SIG-M5 treated with dmso at 0.1 percent for 504 hours (cell line): ENCODE data around the gene KIF25.

Experiments used
- DNase-seq: peaks from one replicate; lab custom pipeline; 2025; ENCODE audit not compliant: unreplicated experiment; lab: John Stamatoyannopoulos, UW

The KIF25 gene

DNA sequence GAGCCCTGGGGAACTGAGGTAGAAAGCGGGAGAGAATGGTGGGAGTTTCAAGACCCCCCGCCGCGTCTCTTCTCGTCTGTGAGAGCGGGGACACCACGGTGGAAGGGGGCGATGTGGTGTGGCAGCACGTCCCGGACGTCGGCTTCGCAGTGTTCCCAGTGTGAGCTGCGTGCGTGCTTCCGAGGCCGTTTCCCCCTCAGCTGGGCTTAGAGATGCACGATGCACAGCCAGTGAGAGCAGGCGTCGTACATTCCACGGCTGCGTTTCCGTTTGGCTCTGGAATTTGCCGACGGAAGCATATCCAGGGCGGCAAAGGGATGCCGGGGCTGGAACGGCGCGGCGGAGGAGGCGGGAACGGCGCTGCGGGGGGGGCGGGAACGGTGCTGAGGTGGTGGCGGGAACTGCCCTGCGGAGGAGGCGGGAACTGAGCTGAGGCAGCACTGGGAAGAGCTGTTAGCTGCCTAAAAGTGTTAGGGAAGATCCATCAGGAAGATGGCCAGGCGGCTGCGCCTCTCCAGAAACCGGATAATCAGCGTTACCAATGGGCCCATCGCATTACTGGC, 37.7 kb downstream of the KIF25 start:
- no peak for DNase-seq

DNA sequence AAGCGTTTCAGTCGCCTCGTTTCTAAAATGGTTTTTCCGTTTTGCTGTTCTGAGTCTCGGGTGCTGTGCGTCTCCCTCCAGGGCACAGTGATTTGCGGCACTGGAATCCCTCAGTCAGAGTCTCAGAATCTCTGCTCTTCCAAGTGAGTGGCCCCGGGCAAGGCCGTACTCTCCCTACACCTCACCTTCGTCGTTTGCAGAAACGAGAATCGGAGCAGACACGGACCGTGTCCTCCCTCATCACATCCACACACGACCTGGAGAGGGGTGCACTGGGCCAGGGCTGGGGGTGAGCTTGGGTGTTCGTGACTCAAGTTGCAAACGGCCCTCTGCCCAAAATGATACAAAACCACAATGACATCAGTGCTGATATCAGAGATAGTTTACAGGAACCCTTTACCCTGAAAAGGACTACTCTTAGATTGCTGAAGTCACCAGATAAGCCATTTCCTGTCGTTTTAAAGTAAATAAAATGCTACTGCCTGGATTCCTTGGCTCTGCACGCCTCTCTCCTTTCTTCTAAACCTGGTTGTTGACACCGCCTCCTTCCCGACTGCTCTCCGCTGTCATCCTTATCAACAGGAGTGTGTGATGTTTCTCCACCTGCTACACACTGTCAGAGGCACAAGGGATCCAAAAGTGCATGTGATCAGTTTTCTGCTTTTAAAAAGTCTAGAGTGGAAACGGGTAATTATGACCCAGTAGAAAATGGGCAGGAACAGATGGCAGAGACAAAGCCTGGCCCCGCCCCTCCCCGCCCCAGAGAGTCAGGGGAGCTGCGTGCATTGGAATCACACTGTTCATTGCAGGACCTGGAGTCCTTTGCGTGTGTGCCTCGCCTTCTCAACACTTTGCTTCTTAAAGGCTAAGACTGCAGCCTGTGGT, 38.4 kb downstream of the KIF25 start:
- no peak for DNase-seq

DNA sequence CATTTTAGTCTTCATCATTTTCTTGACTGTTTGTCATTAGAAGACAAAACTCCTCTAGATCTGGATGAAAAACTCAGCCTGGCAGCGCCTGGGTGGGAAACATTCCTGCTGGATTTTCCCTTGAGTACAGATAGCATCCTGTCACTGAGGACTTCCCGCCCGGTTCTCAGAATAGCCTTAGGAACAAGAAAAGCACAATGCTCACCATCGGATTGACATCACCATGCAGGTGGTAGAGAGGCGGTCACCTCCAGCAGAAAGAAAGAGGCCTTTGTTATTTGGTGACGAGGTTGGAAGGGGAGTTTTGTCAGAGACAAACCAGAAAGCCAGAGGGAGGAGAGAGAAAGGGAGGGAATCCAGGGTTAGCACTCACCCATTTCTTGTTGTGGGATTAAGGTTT, 39.8 kb downstream of the KIF25 start:
- no peak for DNase-seq

DNA sequence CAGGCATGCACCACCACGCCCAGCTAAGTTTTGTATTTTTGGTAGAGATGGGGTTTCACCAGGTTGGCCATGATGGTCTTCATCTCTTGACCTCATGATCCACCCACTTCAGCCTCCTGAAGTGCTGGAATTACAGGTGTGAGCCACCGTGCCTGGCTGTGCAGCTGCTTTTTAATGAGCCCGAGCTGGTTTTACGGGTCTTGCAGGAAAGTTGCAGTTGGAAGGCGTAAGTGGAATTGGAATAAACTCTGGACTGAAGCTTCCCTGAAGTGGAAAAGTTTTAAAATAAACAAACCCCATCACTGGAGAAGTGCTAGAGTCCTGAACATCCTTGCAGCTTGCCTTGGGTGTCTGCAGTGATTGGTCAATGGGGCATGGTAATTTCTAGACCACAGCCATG, 40.4 kb downstream of the KIF25 start:
- no peak for DNase-seq

DNA sequence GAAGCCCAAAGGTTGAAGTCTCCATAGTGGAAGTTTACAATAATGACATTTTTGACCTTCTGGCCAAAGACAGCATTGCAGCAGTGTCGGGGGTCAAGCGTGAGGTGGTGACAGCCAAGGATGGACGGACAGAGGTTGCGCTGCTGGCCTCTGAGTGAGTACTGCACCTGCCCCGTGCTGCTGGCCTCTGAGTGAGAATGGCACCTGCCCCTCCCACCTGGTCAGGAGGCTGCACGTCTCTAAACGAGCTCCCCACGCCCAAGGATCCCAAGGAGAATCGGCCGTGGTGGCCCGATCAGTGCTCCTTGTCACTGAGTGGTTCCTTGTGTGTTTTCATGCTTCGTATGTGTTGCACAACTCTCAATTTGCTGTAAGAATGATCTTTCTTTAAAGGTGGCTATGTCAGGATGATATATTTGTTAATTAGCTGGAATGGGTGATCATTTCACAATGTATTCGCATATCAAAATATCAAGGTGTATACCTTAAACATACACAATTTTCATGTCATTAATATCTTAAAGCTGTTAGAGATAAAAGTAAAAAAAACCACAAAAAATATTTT, 41.2 kb downstream of the KIF25 start:
- DNase-seq, result no peak

DNA sequence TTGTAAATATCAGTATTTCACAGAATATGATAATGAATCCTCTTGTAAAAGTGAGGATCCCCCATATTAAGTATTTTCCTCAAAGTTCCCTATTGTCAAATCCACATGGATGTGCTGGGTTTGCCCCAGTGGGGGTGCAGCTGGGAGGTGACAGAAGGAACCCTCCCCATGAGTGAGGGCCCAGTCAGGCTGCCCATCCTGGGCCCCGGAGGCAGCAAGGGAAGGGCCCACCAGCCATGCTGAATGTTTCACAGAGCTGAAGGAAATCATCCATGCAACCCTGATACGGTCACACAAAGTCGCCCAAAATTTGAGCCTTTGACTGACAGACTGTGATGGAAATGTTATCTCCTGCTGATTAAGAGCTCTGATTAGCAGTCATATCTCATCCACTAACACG, 41.8 kb downstream of the KIF25 start:
- DNase-seq, result no peak

DNA sequence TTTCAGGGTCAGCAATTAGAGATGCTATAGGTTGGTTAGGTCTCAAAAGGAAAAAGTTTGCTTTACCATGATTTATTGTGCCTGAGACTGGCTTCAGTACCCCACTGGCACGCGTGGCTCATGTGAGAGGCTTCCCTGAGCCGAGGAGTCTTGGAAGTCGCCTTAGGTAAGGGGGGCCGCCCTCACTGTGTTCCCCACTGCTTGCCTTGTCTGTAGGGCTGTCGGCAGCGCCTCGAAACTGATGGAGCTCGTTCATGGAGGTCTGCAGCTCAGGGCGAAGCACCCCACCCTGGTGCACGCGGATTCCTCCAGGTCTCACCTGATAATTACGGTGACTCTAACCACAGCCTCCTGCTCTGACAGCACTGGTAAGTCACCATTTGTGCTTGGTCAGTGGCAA, 42.4 kb downstream of the KIF25 start:
- no peak for DNase-seq

DNA sequence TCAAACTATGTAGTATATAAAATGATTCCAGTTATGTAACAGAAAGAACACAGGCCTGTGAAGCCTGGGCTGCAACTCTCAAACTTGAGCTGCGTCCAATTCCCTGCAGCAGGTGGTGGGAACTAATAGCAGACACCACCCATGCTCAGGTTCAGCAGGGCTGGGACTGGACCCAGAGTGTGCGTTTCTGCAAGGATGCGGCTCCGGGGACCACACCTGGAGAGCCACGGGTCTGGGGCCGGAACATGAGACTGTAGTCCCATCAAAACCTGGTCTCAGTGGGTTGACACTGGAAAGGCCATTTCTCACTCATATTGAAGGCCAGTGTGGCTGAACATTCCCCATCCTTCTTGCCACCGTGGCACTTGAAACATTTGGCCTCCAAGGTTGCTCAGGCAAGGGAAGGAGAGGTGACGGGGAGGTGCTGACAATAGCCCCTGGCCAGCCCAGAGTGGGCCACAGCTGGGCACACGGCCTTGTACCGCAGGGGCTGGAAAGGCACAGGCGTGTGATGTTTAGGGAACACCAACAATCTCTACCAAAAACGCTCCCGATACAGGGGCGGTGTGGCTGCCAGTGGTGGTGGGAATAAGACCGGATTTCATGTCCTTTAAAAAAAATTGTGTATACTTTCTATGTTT, 43.5 kb downstream of the KIF25 start:
- DNase-seq, result no peak

DNA sequence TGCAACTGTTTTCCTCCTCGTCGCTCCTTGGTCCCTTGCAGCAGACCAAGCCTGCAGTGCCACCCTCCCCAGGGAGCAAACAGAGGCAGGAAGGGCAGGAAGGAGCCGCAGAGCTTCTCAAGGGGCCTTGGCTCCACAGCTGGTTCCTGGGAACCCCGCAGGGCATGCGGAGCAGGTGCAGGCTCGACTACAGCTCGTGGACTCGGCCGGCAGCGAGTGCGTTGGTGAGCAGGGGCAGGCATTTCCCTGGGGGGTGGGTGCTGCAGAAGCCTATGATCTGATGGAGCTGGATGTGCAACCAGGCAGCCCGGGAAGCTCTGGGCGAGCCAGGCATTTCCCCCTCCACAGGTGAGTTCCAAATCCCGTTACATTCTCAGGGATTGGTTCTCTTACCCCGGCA, 44.5 kb downstream of the KIF25 start:
- no peak for DNase-seq

DNA sequence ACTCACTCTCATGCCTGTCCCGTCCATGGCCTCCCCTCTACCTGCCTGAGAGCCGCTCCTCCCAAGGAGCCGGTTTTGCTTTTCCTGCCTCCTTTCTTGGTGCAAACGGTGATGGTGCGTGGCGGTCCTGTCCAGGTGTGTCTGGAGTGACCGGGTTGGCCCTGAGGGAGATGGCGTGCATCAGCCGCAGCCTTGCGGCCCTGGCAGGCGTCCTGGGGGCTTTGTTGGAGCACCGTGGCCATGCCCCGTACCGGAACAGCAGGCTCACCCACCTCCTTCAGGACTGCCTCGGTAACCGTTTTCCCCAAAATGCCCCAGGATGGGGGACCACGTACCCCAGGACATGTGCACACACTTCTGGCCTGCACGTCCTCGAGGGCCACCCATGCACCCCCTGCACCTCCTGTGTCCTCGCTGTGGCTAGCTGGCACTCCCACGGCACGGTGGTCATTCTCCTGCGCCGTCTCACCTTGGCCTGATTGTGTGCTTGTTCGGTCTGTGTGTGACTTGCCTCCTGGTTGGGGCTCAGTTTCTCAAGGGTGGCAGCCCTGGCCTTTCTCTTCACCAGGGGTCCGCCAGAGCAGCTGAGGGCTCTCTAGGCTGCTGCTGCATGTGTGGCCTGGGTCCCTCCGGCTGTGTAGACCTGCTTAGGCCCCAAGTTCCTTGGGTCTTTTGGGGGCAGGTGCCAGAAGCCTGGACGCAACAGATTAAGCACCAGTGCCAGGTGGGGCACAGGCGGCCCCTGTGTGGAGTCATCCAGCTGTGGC, 45.1 kb downstream of the KIF25 start:
- no peak for DNase-seq

DNA sequence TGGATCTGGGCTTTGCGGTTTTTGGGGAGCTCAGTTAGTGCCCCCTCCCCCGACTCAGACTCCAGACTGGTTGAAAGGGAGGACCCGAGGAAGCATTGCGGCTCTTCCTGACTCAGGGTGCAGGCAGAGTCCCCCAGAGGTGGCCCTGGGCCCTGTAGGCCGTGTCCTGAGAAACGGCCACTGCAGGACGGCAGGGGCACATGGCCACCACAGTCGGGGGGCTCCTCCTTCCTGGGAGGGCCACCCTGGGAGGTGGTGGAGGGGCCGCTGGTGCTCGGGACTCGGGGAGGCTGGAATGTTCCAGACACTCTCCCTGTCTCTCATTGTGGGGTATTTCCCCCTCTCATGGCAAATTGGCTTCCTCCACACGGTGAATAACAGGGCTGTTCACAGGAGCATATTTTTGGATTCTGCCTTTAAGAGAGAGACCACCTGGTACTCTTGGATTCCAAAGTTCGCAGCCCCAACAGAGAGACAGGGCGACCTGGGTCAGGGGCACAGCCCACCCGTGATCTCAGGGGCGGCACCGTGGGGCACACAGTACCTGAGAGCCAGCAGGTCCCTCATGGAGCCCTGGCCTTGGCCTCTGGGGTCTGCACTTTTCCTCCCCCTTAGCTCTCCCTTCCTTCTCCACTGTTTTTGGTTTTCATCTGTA, 45.8 kb downstream of the KIF25 start:
- DNase-seq, result no peak

DNA sequence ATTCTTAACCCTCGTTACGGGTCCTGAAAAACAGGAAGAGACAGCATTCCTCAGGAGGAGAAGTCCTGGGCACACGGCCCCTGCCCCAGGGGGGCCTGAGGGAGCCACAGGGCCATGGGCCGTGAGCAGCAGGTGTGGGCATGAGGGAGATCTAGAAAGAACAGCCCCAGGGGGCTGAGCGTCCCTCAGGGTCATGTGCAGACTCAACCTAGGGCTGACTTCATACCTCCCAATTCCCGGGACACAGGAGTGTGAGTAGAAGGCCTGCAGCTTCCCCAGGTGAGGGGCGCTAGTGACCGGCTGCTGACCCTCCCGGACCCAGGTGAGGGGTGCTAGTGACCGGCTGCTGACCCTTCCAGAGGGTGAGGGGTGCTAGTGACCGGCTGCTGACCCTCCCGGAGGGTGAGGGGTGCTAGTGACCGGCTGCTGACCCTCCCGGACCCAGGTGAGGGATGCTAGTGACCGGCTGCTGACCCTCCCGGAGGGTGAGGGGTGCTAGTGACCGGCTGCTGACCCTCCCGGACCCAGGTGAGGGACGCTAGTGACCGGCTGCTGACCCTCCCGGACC, 46.5 kb downstream of the KIF25 start:
- no peak for DNase-seq

DNA sequence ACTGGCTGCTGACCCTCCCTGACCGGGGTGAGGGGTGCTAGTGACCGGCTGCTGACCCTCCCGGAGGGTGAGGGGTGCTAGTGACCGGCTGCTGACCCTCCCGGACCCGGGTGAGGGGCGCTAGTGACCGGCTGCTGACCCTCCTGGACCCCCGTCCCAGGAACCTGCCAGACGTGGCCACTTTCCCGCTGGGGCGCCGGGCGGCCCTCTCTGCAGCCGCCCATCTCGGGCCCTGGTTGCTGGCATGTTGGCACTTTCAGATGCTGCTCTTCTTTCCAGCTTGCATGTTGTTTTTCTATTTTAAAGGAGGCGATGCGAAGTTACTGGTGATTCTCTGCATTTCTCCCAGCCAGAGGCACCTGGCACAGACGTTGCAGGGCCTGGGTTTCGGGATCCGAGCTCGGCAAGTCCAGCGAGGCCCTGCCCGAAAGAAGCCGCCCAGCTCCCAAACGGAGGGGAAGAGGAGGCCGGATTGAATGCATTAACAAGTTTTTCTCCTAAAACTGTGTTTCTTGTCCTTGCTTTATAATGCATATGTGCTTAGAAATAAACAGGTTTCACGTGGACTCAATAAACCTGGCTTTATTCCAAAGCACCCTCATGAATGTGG, 47.2 kb downstream of the KIF25 start:
- DNase-seq, result no peak

DNA sequence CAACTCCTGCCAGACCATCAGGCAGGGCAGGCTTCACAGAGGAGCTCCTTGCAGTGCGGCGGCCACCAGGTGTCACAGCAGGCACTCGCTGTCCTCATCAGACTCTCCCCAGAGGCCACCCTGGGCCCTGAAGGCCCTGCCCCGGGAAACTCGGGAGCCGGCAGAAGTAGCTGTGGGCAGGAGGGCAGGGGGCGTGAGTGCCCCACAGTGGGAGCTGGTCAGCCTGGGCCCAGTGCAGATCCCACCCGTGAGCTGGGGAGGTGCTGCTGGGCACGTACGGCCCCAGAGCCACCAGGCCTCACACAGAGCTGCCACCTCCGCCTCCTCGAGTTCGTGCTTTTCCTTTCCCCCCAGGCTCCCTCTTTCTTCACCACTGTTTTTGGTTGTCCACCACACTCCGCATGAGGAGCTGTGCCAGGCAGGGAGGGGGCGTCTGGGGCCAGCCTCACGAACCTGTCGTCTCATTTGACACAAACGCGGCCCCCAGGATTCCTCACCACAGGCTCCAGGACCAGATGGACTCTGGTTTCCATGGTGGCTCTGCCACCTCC, 47.7 kb downstream of the KIF25 start:
- no peak for DNase-seq

DNA sequence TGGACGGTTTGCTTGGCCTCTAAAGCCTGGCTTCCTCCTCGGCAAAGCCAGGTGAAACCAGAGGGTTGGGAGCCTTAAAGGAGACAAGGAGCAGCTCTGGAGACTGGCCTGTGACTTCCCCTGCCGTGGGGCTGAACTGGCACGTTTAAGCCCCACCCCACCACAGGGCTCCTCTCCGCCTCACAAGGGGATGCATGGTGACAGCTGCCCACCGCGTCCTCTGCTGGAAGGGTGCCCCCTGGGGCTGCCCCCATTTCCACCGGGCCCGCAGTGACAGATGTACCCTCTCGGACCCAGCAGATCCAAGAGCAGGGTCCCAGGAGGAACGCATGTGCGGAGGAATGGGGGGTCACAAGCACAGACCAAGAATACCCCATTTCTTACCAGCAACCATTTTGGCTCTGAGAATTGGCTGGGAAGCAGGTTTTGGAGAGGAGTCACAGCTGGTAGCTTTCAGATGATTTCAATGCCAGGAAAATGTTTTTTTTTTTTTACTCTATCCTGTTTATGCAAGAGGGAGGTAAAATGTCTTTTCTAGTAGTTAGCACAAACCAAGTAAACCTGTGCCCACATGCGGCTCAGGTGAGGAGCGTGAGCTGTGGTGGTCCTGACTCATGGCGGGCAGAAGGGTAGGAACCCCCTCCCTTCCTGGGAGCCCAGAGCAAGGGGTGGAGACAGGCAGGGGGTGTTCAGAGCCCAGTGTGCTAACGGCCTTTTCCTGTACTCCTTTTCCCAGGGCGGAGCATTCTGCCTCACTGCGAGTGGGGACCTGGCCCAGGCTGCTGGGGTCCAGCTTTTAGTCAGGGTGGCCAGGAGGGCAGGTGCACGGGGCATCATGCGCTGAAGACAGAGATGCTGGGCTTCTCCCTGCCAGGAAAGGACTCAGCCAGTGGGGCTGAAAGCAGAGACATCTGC, 48.5 kb downstream of the KIF25 start:
- no peak for DNase-seq

DNA sequence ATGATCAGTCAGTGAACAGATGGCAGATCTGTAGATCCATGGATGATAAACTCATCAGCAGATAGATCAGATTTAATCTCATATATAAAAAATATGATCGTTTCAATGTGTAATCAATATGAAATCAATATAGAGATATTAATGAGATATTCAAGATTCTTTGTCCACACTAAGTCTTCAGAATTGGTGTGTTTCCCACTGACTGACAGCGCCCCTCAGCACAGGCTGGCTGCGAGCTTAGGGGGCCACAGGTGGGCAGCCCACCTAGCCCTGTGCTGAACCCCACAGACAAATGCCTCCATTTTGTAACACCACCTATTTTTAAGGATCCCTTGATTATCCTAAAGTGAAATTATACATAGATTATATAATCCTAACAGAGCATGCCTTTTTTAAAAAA, 49.2 kb downstream of the KIF25 start:
- DNase-seq, result no peak

DNA sequence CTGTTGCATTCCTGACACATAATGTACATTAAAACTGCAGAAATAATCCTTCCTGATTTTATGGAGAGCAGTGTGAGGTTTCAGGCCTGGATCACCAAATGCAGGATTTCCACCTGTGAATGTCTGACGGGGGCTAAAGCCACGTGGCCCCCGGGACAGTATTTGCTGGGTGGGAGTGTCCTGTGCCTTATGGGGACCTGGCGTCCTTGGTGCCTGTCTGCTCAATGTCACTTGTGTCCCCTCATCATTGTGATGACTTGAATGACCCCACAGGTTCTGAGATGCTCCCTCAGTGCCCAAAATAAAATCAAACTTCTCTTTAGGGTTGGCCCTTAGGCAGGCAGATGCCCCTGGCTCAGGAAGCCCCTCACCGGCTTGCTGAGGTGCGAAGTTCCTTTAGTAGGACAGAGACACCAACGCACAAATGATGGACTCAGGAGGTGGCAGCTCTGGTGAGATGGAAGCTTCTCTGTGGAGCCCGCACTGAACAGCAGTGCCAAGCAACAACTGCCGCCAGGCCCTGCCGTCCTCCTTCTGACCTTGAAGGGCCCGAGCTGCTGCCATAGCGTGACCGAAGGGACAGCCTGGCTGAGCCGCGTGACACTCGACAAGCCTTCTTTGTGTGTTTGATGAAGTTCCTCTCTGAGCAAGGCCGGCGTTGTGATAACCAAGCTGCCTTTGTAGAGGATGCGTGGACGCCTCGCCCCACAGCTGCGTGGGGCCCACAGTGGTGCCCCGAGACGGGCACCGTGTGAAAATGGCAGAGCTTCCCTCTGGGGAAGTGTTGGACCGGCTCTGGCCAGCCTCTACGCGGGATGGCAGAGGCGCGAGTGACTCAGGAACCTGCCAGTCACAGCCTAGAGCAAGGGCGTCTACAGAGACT, 50.6 kb downstream of the KIF25 start:
- no peak for DNase-seq

DNA sequence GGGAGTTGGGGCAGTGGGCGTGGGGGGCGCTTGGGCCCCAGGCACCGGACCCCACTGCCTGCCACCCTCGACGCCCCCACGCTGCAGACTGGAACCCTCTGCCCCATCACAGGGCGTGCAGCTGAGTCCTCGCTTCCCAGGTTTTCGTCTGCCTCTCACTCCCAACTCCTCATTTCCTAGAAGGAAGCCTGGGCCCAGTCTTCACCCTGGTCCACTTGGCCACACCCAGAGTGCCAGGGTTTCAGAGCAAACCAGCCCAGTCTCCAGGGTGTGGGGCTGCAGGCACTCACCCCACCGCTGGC, 51.2 kb downstream of the KIF25 start:
- DNase-seq, result no peak
